Tibial nerve (tissue), 4 donors: ENCODE results near the gene TEC. TPM values are rescaled to one million over a fixed set of nuclear protein-coding genes. Genes with fewer than 3 reads are reported as not detected.

ENCODE experiments used
- DNase-seq, 2 donors: peaks; one replicate each; pipeline ENCODE4 v3.0.0-alpha.2; 2019; ENCODE audit warnings: low spot score in 2 of 2
- H3K27ac ChIP-seq, 4 donors: fragments of 200-600 bp; sonication (generic) in 3 of 4; one replicate each; pipeline ENCODE4 v1.5.1; 2017 to 2019; ENCODE audit warnings: mild to moderate bottlenecking in 1 of 4
- H3K27me3 ChIP-seq, 2 donors: fragments of 200-600 bp; sonication (generic) in 1 of 2; one replicate each; pipeline versions ENCODE4 v1.5.1 to v1.6.0; 2017 to 2019
- H3K36me3 ChIP-seq, 3 donors: fragments of 200-600 bp; sonication (generic); one replicate each; pipeline ENCODE4 v1.5.1; 2018 to 2019
- H3K4me1 ChIP-seq, 4 donors: fragments of 200-600 bp; sonication (generic) in 3 of 4; one replicate each; pipeline ENCODE4 v1.5.1; 2017 to 2019
- H3K4me3 ChIP-seq, 4 donors: fragments of 200-600 bp; sonication (generic) in 3 of 4; one replicate each; pipeline ENCODE4 v1.5.1; 2017 to 2019; ENCODE audit warnings: mild to moderate bottlenecking in 1 of 4, moderate library complexity in 1 of 4
- H3K9me3 ChIP-seq, 4 donors: fragments of 200-600 bp; sonication (generic) in 3 of 4; one replicate each; pipeline ENCODE4 v1.5.1; 2017 to 2019
- EP300 ChIP-seq, 2 donors: sonication (generic); formaldehyde crosslinking; IDR thresholded peaks; one replicate each; pipeline ENCODE4 v1.6.1; 2017; ENCODE audit warnings: antibody characterized with exemption in 2 of 2, mild to moderate bottlenecking in 1 of 2
- POLR2A ChIP-seq, 2 donors: fragments of 450-650 bp; IDR thresholded peaks; one replicate each; pipeline ENCODE4 v1.6.1; 2017; ENCODE audit warnings: antibody characterized with exemption in 2 of 2, mild to moderate bottlenecking in 2 of 2, moderate library complexity in 2 of 2
- WGBS, 2 donors: methylation state at CpG; one replicate each; pipeline ENCODE4 v1.1.5; 2018; 5-methylcytosine and 5-hydroxymethylcytosine counted together
- total RNA-seq, 4 donors: library from RNA; depleted of rRNA; stranded (reverse); fragments of >200 nt; gene quantifications; one replicate each; pipeline ENCODE4 v1.1.0, GENCODE V29; 2016
- TF ChIP-seq, protein P1 (sequence below), 5 experiments: fragments of 200-600 bp in 3 of 5; fragments of 450-650 bp in 2 of 5; sonication (generic) in 3 of 5; IDR thresholded peaks; one replicate each; pipeline ENCODE4 v1.5.1; 2016 to 2019; ENCODE audit warnings: antibody characterized with exemption in 5 of 5, mild to moderate bottlenecking in 3 of 5, moderate library complexity in 2 of 5

TEC gene
- total RNA-seq, 4 donors from 2014 or later = 3.1 to 8.0 (median 5.0) TPM

DNA sequence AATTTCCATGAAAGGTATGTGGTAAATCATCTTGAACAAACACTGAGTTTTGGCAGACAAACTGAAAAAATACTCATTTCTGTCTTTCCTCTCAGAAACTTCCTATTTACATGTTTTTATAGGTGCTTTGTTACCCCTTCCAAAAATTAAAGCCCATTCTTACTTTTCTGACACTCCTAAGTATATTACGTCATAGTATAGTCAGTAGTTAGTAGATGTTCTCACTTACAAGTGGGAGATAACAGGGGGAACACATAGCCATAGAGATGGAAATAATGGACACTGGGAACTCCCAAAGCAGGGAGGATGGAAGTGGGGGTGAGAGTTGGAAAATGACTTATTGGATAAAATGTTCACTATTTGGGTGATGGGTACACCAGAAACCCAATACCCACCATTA is 164.4 kb downstream of the TEC start:
- Histone ChIP-seq H3K4me1 (no peaks in the 10 kb centered on the region), H3K27me3 (no peaks in the 10 kb centered on the region), H3K36me3 (no peaks in the 10 kb centered on the region), H3K9me3 (no peaks in the 10 kb centered on the region), H3K4me3 (no peak overlapping the region), H3K27ac (no peak overlapping the region)
- DNase-seq = no peak
- TF ChIP-seq, protein P1, sequence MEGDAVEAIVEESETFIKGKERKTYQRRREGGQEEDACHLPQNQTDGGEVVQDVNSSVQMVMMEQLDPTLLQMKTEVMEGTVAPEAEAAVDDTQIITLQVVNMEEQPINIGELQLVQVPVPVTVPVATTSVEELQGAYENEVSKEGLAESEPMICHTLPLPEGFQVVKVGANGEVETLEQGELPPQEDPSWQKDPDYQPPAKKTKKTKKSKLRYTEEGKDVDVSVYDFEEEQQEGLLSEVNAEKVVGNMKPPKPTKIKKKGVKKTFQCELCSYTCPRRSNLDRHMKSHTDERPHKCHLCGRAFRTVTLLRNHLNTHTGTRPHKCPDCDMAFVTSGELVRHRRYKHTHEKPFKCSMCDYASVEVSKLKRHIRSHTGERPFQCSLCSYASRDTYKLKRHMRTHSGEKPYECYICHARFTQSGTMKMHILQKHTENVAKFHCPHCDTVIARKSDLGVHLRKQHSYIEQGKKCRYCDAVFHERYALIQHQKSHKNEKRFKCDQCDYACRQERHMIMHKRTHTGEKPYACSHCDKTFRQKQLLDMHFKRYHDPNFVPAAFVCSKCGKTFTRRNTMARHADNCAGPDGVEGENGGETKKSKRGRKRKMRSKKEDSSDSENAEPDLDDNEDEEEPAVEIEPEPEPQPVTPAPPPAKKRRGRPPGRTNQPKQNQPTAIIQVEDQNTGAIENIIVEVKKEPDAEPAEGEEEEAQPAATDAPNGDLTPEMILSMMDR (IDR thresholded peaks at IDR 0.05) = no peak
- TF ChIP-seq POLR2A (IDR thresholded peaks at IDR 0.05) (no peak), EP300 (IDR thresholded peaks at IDR 0.05) (no peak)
- 37 to 93% methylated on average over 1 of the region's 1 CpG for WGBS, 2 donors

DNA sequence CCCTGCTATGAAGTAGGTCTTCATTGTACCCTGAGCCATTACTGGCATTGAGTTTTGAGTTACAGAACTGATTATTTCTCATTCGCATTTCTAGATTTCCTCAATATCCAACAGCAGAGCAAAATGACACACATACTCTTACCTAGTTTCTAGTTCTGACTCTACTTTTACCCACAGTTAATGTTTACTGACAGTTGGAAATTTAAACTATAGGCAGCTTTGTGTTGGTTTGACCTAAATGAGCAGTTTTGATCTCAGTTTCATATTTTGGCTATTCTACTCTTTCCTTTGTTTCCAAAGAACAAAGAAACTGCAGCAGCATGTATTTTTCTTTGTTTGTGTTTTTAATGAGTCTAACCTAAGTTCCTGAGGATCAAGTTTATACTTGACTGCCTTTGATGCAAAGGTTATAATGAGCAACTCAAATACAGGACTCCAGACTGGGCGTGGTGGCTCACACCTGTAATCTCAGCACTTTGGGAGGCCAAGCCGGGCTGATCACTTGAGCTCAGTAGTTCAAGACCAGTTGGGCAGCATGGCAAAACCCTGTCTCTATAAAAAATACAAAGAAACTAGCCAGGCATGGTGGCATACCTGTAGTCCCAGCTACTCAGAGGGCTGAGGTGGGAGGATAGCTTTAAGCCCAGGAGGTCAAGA is 166.0 kb downstream of the TEC start:
- no peak overlapping the region for H3K27ac ChIP-seq
- DNase-seq = no peak
- TF ChIP-seq, protein P1 (IDR thresholded peaks at IDR 0.05) = no peak
- H3K36me3 ChIP-seq = no peaks in the 10 kb centered on the region
- no peaks in the 10 kb centered on the region for H3K4me1 ChIP-seq
- H3K9me3 ChIP-seq = no peaks in the 10 kb centered on the region
- no peaks in the 10 kb centered on the region for H3K27me3 ChIP-seq
- WGBS, 2 donors = 77 to 95% methylated on average over 3 of the region's 3 CpGs
- H3K4me3 ChIP-seq = no peak overlapping the region

DNA sequence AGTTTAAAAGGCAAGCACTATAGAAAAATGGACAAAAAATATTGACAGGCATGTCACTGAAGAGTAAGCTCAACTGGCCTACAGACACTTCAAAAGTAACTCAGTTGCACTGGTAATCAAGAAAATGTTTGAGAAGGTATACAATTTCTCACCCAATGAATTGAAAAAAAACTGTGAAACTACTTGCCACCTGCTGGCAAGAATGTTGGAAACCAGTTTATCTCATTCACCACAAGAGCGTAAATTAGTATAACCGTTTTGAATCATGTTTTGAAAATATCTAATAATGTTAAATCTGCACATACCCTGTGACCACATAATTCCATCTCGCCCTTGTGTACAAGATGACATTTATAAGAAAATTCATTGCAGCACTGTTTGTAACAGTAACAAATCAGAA is 167.3 kb downstream of the TEC start:
- TF ChIP-seq POLR2A (IDR thresholded peaks at IDR 0.05) = no peak
- Histone ChIP-seq H3K27ac (no peak overlapping the region), H3K4me1 (no peaks in the 10 kb centered on the region), H3K4me3 (no peak overlapping the region), H3K36me3 (no peaks in the 10 kb centered on the region), H3K9me3 (no peaks in the 10 kb centered on the region), H3K27me3 (no peaks in the 10 kb centered on the region)
- no peak for DNase-seq
- 83 to 86% methylated on average over 3 of the region's 3 CpGs for WGBS, 2 donors

DNA sequence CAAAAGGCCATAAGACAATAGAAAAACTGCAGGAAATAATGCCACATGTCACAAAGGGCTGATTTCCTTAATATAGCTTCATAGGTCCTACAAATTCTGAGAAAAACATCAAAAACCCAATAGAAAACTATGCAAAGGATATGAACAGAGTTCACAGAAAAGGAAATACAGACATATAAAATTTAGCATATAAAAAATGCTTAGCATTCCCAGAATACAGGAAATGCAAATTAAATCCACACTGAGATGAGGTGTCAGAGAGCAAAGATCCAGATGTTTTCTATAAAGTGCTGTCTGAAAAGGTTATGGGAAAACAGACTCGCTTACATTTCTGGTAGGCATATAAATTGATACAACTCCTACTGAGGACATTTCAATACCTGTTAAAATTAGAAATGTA is 169.4 kb downstream of the TEC start:
- H3K4me1 ChIP-seq = no peaks in the 10 kb centered on the region
- no peak for TF ChIP-seq EP300 (IDR thresholded peaks at IDR 0.05)
- TF ChIP-seq, protein P1 (IDR thresholded peaks at IDR 0.05) = no peak
- TF ChIP-seq POLR2A (IDR thresholded peaks at IDR 0.05) = no peak
- no peaks in the 10 kb centered on the region for H3K27me3 ChIP-seq
- no peaks in the 10 kb centered on the region for H3K9me3 ChIP-seq
- H3K36me3 ChIP-seq = no peaks in the 10 kb centered on the region
- WGBS, 2 donors = 70 to 78% methylated on average over 1 of the region's 1 CpG
- no peak for DNase-seq
- H3K4me3 ChIP-seq = no peak overlapping the region
- no peak overlapping the region for H3K27ac ChIP-seq

DNA sequence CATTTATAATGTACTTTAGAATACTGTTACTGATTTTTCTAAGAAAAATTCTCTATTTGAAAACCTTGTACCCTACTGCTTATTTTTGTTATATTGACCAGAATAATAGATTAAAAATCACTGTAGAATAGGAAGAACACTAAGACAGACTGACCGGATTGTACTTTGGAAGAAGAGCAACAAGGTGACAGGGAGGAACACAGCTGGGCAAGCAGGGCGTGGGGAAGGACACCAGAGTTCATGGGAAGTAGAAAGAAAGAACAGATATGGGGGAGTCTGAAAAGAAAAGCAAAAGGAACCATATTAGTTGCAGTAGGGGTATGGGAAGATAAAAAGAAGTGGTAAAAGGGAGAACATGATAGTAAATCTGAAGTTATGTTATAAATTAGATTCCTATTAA is 174.2 kb downstream of the TEC start:
- no peaks in the 10 kb centered on the region for H3K27me3 ChIP-seq
- no peaks in the 10 kb centered on the region for H3K9me3 ChIP-seq
- DNase-seq = no peak
- no peak overlapping the region for H3K4me3 ChIP-seq
- no peak overlapping the region for H3K27ac ChIP-seq
- no peaks in the 10 kb centered on the region for H3K36me3 ChIP-seq
- no peak for TF ChIP-seq EP300 (IDR thresholded peaks at IDR 0.05)
- no peak for TF ChIP-seq POLR2A (IDR thresholded peaks at IDR 0.05)
- TF ChIP-seq, protein P1 (IDR thresholded peaks at IDR 0.05) = no peak
- no peaks in the 10 kb centered on the region for H3K4me1 ChIP-seq
- WGBS, 2 donors = 72 to 73% methylated on average over 2 of the region's 2 CpGs

DNA sequence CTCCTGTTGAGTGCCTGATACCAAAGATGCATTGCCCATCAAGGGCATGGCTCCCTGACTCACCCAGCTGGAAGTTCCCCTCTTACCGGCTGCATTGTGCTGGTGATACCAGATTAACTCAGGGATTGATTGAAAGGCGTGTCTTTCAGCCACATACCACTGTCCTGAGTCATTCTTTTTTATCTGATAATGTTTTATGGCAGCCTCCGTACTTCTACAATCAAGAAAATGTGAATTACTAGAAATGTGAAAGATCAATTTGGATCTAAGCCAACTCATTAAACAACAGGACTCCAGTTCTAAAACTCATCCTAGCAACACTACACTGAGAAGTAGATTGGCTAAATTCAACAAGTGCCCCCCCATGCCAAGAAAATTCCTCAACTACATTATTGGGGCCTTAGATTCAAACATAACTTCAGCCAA is 175.6 kb downstream of the TEC start:
- WGBS, 2 donors = 29 to 31% methylated on average over 3 of the region's 3 CpGs
- no peaks in the 10 kb centered on the region for H3K36me3 ChIP-seq
- H3K27ac ChIP-seq = no peak overlapping the region
- H3K9me3 ChIP-seq = no peaks in the 10 kb centered on the region
- TF ChIP-seq, protein P1 (IDR thresholded peaks at IDR 0.05) = no peak
- TF ChIP-seq POLR2A (IDR thresholded peaks at IDR 0.05) (no peak), EP300 (IDR thresholded peaks at IDR 0.05) (no peak)
- H3K27me3 ChIP-seq = no peaks in the 10 kb centered on the region
- no peak overlapping the region for H3K4me3 ChIP-seq
- no peaks in the 10 kb centered on the region for H3K4me1 ChIP-seq
- DNase-seq = no peak
